ENCODE results near the gene CDCP1.

CDCP1 gene

GRCh38 chr3:45134758-45135521 is 11.2 kb downstream of the CDCP1 start:
- FAIRE-seq (no peak), DNase-seq (ENCODE audit: insufficient read length, low spot score) (no peak)

GRCh38 chr3:45132568-45133211 is 13.5 kb downstream of the CDCP1 start:
- no peak for TF ChIP-seq CTCF (IDR thresholded peaks at IDR 0.05; ENCODE audit: insufficient read depth, missing control alignments)
- no peak for DNase-seq (ENCODE audit: insufficient read length, low spot score)
- FAIRE-seq, result no peak

More at GRCh38 chr3:45134758-45135521, 11.2 kb downstream of the CDCP1 start:
- no peak for TF ChIP-seq CTCF (IDR thresholded peaks at IDR 0.05; ENCODE audit: insufficient read depth, missing control alignments)

- FAIRE-seq (no peak), DNase-seq (ENCODE audit: insufficient read length, low spot score) (no peak)
- TF ChIP-seq CTCF (IDR thresholded peaks at IDR 0.05; ENCODE audit: insufficient read depth, missing control alignments), result no peak
These were observed 15.0 kb downstream of the CDCP1 start for GRCh38 chr3:45131201-45131600.

- TF ChIP-seq CTCF (IDR thresholded peaks at IDR 0.05; ENCODE audit: insufficient read depth, missing control alignments), result no peak
- FAIRE-seq, result no peak
- no peak for DNase-seq (ENCODE audit: insufficient read length, low spot score)
These were observed 15.7 kb downstream of the CDCP1 start for GRCh38 chr3:45130476-45130875.

GRCh38 chr3:45128950-45129349 is 17.2 kb downstream of the CDCP1 start:
- TF ChIP-seq CTCF (IDR thresholded peaks at IDR 0.05; ENCODE audit: insufficient read depth, missing control alignments), result no peak
- FAIRE-seq, result no peak
- no peak for DNase-seq (ENCODE audit: insufficient read length, low spot score)

- no peak for FAIRE-seq
- TF ChIP-seq CTCF (IDR thresholded peaks at IDR 0.05; ENCODE audit: insufficient read depth, missing control alignments), result no peak
- DNase-seq (ENCODE audit: insufficient read length, low spot score), result no peak
These were observed 18.9 kb downstream of the CDCP1 start for GRCh38 chr3:45127130-45127822.
